Epithelial cell of prostate (primary cell): Measurements from ENCODE around the gene CLGN.

Source experiments
- DNase-seq: peaks from one replicate; pipeline ENCODE4 v3.0.0-alpha.2; 2011; ENCODE audit warnings: low read depth, low spot score
- H3K27ac ChIP-seq: fragments of 450-650 bp; 2 replicates; pipeline ENCODE4 v1.5.1; 2017; ENCODE audit warnings: mild to moderate bottlenecking

The CLGN gene

GRCh38 chr4:140343303-140343702 lies 84.1 kb downstream of the CLGN start:
- peak; percentile 27 for DNase-seq
- H3K27ac ChIP-seq, result no peak overlapping the region

- no peak for DNase-seq
- no peak overlapping the region for H3K27ac ChIP-seq
Measured at GRCh38 chr4:140342620-140343019, 84.8 kb downstream of the CLGN start.
